Activated naive CD4-positive, alpha-beta T cell treated with Interleukin-2 at 50 U/mL for 16 hours (primary cell): Measurements from ENCODE around the gene PNPLA8.
A peak's percentile ranks its signal among the peaks of the same experiment; 100 is the strongest.
"Not testable (repeated sequence)": the region's sequence is repeated elsewhere in the genome, so short reads cannot be mapped to it uniquely, and the experiment has no call there.

ENCODE experiments used
- DNase-seq: peaks from one replicate; pipeline ENCODE4 v3.0.0-alpha.2; 2020

The PNPLA8 gene

GRCh38 chr7:108526768-108527017 is 758 bp upstream of the PNPLA8 start:
- DNase-seq: no peak

DNA sequence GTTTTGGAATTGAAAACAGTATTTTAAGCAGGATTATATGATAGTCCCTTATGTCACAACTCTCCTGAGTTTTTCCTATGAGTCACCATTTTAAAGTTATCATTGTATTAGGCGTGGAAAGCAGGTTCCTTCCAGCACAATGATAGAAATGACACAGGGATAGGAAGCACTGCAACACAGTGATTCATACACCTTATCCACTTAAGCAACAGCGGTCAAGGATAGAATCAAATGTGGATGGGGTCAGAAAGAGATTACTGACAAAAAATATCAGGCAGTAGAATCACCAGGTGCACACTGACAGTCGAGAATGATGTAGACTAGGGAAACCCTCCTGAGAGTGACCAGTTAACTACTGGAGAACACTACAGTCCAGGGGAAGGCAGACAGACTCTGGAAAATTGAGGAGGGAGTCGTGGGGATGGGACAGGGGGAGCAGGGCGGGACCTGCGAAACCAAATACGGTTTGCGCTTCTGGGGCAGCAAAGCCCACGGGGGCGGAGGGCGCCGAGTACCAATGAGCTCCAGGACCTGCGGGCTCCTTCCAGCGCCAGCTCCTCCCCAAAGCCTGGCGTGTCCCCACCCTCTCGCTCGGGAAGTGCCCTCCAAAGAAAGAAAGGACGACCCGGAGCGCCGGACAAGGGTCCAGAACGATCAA is 479 bp downstream of the PNPLA8 start:
- no peak for DNase-seq

- no peak for DNase-seq
These were observed 3.2 kb downstream of the PNPLA8 start for GRCh38 chr7:108522780-108523179.

GRCh38 chr7:108517951-108518350 is 8.0 kb downstream of the PNPLA8 start:
- DNase-seq: no peak

DNA sequence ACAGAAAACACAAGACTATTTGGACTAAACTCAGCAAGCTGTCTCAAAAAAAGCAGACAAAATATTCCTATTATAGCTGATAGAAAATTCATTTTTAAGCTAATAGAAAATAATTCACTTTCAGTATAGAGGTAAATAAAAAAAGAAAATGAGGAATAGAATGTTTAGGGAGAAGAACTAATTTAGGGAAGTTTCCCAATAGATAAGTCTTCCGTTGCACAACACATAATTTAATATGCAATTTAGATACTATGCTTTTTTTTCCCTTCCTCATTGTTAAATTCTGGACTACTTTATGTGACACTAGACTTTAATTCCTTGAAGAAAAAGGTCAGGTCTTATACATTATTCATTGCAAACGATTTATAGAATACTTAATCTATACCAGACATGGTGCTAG is 10.3 kb downstream of the PNPLA8 start:
- DNase-seq: no peak

- DNase-seq: no peak
These were observed 10.9 kb downstream of the PNPLA8 start for GRCh38 chr7:108515013-108515412.

- no peak for DNase-seq
These were observed 14.0 kb downstream of the PNPLA8 start for GRCh38 chr7:108511939-108512338.

DNA sequence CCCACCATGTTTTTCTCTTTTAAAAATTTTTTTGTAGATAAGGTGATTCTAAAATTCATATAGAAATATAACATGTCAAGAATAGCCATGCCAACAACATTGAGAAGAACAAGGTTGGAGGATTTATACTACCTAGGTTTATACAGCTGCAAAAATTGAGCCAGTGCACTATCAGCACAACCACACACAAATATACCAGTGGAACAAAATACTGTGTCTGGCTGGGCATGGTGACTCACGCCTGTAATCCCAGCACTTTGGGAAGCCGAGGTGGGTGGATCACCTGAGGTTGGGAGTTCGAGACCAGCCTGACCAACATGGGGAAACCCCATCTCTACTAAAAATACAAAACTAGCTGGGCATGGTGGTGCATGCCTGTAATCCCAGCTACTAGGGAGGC is 21.4 kb downstream of the PNPLA8 start:
- not testable (repeated sequence) for DNase-seq

DNA sequence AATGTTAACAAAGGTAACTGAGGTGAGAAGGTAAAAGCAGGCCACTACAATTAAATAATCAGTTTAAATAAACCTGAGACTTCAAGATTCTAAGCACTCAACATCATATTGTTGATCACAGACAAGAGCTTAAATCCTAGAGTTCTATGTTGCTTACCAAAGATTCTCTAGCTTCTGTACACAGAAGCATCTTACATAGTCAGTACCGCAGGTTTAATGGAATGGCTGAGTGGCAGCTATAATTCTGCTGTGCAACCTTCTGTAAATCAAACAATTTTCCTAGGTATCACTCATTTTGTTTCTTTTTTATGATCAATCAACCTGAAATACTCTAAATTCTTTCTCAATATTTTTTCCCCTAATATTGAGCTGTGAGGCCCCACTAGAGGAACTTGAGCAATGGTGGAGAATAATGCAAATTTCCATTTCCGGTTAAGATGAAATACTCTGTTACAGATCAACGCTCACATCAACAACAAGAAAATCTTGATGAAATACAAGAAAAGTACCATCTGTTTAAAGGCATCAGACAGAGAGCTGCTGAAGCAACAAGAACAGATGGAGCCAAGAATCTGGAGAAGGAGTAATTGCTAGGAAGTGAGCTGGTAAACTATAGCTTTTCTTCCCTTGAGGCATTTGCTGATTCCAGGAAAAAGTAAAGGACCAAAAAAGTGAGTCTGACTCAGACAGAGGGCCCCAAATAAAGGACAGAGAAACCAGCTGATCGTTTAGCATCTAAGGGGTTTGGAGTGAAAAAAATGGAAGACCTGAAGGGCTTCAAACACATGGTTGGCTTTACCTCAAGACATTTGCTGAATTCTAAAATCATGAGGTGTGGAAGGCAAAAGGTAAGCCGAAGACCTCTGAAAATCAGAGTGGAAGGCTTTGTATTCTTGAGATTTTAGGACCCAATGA is 22.6 kb downstream of the PNPLA8 start:
- no peak for DNase-seq

DNA sequence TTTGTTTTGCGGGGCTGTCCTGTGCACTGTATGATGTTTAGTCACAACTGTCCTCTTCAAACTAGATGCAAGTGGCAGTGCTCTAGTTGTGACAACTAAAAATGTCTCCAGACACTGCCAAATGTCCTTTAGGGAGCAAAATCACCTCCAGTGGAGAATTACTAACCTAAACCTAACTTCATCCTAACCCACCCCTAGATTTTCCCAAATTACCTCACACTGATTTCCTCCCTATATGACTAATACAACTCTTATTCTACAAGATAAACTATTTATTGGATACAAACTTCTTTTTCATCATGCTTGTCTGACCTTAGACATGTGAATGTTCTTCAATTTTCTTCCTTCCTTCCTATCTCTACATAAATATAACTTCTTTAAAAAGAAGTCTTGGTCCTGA is 26.4 kb downstream of the PNPLA8 start:
- no peak for DNase-seq

- DNase-seq: no peak
These were observed 27.5 kb downstream of the PNPLA8 start for GRCh38 chr7:108498481-108498880.

- DNase-seq: peak; percentile 33
These were observed 28.7 kb downstream of the PNPLA8 start for GRCh38 chr7:108497082-108497725.

DNA sequence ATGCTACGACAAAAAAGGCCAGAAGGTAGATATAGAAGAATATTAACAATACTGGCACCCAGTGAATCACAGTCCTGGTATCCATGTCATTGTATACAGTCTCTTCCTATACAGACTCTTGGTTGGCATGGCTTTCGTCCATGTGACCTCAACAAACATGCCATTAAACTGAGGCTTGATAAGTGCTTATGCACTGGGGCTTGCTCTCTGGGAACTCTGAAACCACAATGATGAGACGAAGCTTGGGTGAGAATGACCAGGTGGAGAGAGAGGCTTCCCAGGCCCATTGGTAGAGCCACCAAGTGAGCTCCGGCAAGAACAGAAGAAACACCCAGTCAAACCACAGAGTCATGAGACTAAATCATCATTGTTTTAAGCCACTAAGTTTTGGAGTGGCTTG is 33.2 kb downstream of the PNPLA8 start:
- no peak for DNase-seq

- no peak for DNase-seq
These were observed 37.0 kb downstream of the PNPLA8 start for GRCh38 chr7:108488768-108489538.

DNA sequence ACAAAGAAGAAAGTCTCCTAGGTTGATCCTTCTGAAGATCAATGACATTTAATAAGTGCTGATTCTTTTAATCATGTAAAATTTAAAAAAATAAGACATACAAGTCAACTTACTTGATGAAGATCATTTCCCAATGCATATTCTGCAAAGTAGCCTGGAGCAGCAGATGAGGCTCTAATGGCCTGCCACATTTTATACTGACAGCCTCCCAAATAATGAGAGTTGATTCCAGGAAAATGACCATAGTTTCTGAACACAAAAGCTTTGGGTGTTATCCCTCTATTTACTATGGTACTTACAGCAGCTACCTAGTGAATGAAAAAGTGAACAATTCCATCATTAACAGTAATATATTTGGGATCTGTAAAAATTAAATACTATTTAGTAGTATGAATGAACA is 38.3 kb downstream of the PNPLA8 start:
- DNase-seq: no peak

DNA sequence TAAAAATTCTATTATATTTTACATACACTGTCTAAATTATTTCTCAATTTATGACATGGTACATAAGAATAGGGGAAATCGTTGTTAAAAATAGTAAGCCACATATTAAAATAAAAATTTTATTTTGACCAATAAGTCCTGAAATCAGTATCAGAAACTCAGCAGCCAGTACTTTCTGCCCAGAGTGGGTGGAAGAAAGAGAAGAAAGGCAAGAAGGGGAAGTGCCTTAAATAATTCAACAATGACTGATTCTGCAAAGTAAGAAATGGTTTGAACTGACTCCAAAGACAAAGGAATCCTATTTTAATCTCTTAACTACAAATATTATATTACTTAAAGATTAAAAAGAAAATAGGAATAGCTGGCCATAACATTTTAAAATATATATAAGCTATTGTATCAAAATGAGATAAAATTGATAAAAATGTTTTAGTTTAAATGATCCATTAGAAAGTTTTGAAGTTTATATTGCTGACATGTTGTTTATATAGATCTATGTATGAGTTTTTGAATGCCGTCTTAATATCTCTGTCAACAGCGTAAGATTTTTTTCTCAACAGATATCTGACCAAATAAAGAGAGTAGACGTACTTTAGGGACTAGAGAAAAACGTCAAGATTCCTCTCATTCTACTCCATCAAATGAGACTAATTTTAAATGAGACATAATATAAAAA is 39.5 kb downstream of the PNPLA8 start:
- no peak for DNase-seq

GRCh38 chr7:108484137-108484536 is 41.8 kb downstream of the PNPLA8 start:
- no peak for DNase-seq

DNA sequence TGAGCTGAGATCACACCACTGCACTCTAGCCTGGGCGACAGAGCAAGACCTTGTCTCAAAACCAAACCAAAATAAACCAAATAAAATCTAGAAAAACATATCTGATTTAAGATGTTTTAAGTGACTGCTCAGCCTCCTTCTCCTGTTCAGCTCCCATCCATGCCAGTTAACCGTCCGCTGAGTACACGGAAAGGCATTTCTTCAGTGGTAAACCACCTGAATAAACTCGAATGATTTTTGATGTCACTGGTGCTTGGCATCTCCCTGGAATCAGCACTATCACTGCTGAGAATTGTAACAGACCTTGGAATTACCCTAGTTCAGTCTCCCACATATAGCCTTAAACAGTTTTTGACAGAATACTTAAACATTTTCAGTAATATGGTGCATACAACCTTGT is 45.6 kb downstream of the PNPLA8 start:
- DNase-seq: no peak

DNA sequence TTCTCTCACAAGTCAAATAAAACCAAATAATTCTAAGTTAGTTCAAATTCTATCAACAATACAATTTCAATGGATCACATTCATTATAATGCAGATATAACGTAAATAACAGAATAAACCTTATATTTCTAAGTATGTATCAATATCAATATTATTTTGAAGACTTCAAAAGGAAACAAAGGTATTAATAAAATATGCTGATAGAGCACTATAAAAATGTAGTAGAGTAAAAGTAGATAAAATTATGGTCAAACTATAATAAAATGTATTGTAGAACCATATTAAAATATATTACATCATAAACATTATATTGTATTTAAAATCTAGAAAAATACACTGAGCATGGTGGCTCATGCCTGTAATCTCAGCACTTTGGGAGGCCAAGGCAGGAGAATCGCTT is 46.2 kb downstream of the PNPLA8 start:
- no peak for DNase-seq

DNA sequence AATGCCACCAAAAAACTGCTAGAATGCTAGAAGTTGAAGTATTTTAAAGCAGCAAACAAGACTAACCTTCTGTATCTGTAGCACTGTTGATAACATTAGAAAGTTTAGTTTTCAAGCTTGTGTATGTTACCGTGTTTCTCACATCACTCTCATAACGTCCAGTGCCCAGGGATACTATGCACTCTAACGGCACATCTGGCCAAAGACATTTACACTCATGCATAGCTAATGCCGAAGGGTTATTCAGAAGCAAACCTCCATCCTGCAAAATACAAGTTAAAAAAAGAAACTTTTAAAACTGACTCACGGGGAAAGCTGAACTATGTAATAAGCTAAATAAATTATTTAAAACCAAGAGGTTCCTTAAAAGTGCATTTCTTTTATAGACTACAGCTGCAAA is 46.8 kb downstream of the PNPLA8 start:
- no peak for DNase-seq

GRCh38 chr7:108468246-108468645 is 57.7 kb downstream of the PNPLA8 start:
- no peak for DNase-seq

DNA sequence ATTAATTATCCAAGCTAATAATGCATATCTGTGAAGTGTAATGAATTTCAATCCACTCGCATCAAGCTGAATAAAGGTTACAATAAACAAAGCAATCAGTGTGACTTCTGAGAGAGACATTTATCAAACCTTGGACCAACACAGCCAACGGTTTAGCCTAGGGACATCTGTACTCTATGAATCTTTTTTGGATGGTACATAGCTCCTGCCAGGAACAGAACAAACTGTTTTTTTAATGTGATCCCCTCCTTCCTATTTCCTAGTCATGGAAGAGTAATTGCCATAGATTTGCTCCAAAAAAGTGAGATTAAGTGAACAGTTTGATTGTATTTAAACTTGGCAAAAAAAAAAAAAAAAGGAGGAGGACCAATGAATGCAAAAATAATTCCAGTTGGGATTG is 58.5 kb downstream of the PNPLA8 start:
- no peak for DNase-seq

DNA sequence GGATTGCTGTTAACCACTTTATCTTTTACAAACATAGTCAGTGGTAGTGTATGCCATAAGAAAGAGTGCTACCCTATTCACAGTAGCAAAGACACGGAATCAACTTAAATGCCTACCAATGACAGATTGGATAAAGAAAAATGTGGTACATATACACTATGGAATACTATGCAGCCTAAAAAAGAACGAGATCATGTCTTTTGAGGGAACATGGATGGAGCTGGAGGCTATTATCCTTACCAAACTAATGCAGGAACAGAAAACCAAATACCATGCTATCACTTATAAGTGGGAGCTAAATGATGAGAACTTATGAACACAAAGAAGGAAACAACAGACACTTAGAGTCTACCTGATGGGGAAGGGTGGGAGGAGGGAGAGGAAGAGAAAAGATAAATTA is 59.6 kb downstream of the PNPLA8 start:
- DNase-seq: not testable (repeated sequence)
